Gastrocnemius medialis (tissue), 4 donors: ENCODE results near the gene LSAMP. TPM values are rescaled to one million over a fixed set of nuclear protein-coding genes. Genes with fewer than 3 reads are reported as not detected.
A peak's percentile ranks its signal among the peaks of the same experiment; 100 is the strongest.

ENCODE experiments used
- ATAC-seq, 2 donors: fragments of 150-250 bp; one replicate each; pipeline ENCODE4 v1.9.1; 2016
- DNase-seq, 2 donors: peaks; one replicate each; pipeline ENCODE4 v3.0.0-alpha.2; 2019
- H3K27ac ChIP-seq, 4 donors: fragments of 200-600 bp; sonication (generic); 1 replicate in 1 of 4; 2 replicates in 3 of 4; pipeline ENCODE4 v1.5.1; 2016 to 2018; ENCODE audit warnings: mild to moderate bottlenecking in 2 of 4, moderate library complexity in 1 of 4
- H3K27me3 ChIP-seq, 3 donors: fragments of 200-600 bp; sonication (generic) in 2 of 3; 1 replicate in 1 of 3; 2 replicates in 2 of 3; pipeline versions ENCODE4 v1.5.1 to v1.6.0; 2016 to 2019; ENCODE audit warnings: mild to moderate bottlenecking in 1 of 3, moderate library complexity in 1 of 3
- H3K36me3 ChIP-seq, 2 donors: fragments of 200-600 bp; sonication (generic) in 1 of 2; one replicate each; pipeline ENCODE4 v1.5.1; 2017 to 2018
- H3K4me1 ChIP-seq, 2 donors: fragments of 200-600 bp; sonication (generic) in 1 of 2; one replicate each; pipeline ENCODE4 v1.5.1; 2016 to 2017; ENCODE audit warnings: mild to moderate bottlenecking in 2 of 2
- H3K4me3 ChIP-seq, 4 donors: fragments of 200-600 bp; sonication (generic) in 3 of 4; 1 replicate in 1 of 4; 2 replicates in 3 of 4; pipeline ENCODE4 v1.5.1; 2016 to 2019; ENCODE audit warnings: mild to moderate bottlenecking in 2 of 4
- H3K9me3 ChIP-seq, 3 donors: fragments of 200-600 bp; sonication (generic) in 2 of 3; 1 replicate in 1 of 3; 2 replicates in 2 of 3; pipeline ENCODE4 v1.5.1; 2016 to 2019
- POLR2A ChIP-seq, 2 donors: fragments of 450-650 bp; IDR thresholded peaks; one replicate each; pipeline ENCODE4 v1.6.1; 2017; ENCODE audit warnings: antibody characterized with exemption in 2 of 2, mild to moderate bottlenecking in 2 of 2, moderate library complexity in 2 of 2
- in situ Hi-C, 4 donors: fragments of 200-750 bp; cut with MboI; loops; one replicate each; pipeline versions ENCODE4 v1.15.0 to v1.8.0; 2017; ENCODE audit warnings: low sequenced_read_pairs in 4 of 4
- intact Hi-C: fragments of 100-400 bp; cut with DNase I; formaldehyde crosslinking; loops from one replicate; pipeline ENCODE4 v1.15.1; 2023; ENCODE audit warnings: low total_unique reads
- total RNA-seq, 4 donors: library from RNA; depleted of rRNA; stranded (reverse); fragments of >200 nt; gene quantifications; one replicate each; pipeline versions ENCODE4 v1.1.0 to v1.2.3, GENCODE V29; 2016
- TF ChIP-seq, protein P1 (sequence below), 5 experiments: fragments of 450-650 bp in 3 of 5; fragments of 200-600 bp in 2 of 5; sonication (generic) in 2 of 5; IDR thresholded peaks in 4 of 5; conservative IDR thresholded peaks in 1 of 5; 1 replicate in 4 of 5; 2 replicates in 1 of 5; pipeline ENCODE4 v1.5.1; 2016 to 2019; ENCODE audit warnings: antibody characterized with exemption in 5 of 5, mild to moderate bottlenecking in 3 of 5, moderate library complexity in 3 of 5

The LSAMP gene
- total RNA-seq, 4 donors from 2014 or later: 0.07 to 0.10 TPM; not detected in 2

DNA sequence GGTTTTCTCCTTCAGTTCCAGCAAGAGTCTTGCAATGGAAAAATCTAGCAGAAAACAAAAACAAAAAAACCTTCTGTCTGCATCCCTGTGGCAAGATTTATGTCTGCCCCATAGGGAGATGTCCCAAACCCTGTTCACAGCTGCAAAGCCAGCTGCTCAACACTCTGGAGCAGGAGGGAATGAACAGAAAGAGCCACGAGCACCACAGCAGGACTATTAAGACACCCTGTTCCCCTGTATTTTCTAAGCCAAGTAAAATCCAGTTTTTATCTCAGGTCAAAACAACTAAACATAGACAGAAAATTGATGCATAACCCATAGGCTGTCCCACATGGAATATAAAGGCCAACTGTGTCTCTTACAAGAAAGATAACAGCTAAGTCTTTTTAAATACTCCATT, 357.9 kb downstream of the LSAMP start:
- ATAC-seq (peak in 1 of 2 donors; percentile 52), DNase-seq (peak in 1 of 2 donors; percentile 13)
- H3K9me3 ChIP-seq: no peaks in the 10 kb centered on the region
- H3K4me1 ChIP-seq: no peaks in the 10 kb centered on the region
- H3K4me3 ChIP-seq: no peak overlapping the region
- no peak for TF ChIP-seq POLR2A (IDR thresholded peaks at IDR 0.05)
- TF ChIP-seq, protein P1, sequence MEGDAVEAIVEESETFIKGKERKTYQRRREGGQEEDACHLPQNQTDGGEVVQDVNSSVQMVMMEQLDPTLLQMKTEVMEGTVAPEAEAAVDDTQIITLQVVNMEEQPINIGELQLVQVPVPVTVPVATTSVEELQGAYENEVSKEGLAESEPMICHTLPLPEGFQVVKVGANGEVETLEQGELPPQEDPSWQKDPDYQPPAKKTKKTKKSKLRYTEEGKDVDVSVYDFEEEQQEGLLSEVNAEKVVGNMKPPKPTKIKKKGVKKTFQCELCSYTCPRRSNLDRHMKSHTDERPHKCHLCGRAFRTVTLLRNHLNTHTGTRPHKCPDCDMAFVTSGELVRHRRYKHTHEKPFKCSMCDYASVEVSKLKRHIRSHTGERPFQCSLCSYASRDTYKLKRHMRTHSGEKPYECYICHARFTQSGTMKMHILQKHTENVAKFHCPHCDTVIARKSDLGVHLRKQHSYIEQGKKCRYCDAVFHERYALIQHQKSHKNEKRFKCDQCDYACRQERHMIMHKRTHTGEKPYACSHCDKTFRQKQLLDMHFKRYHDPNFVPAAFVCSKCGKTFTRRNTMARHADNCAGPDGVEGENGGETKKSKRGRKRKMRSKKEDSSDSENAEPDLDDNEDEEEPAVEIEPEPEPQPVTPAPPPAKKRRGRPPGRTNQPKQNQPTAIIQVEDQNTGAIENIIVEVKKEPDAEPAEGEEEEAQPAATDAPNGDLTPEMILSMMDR (IDR thresholded peaks at IDR 0.05 in 4 of 5, conservative IDR thresholded peaks at IDR 0.05 in 1 of 5): no peak
- no peak overlapping the region for H3K27ac ChIP-seq
- H3K27me3 ChIP-seq: no peaks in the 10 kb centered on the region
- intact Hi-C loops: no loop called here
- in situ Hi-C loops: no loop called here
- no peaks in the 10 kb centered on the region for H3K36me3 ChIP-seq

DNA sequence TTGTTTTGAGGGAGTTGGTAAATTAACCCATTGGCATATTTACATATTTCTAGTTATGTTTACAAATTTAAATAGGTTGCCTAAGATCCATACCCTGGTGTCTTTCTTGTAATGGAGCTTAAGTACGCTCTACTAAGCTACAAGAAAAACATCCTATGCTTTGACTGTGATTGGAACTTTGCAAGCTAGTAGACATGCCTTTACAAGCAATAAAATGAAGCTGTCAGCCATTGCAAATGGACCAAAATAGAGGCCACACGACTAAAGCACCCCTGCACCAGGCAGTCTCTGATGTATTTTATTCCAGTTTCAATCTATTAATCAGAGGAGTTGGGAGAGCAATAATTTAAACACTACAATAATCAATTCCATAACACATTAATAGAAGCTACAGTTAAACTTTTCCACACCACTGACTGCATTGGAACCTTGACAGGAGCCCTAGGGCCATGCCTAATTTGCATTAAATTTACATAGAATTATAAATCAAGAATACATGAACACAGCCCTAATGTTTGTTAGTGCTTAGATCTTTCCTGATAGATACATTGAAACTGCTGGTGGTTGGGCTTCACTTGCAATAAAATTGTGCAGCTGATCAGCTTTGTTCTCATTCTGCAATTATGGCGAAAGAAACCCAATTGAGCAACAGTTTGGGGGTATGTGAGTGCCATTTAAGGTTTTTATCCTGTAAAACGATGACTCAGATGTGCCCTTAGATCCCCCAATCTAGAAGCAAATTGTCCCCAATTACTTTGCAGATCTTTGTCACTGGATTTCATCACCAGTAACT, 360.1 kb downstream of the LSAMP start:
- intact Hi-C loops: no loop called here
- no peaks in the 10 kb centered on the region for H3K27me3 ChIP-seq
- no peaks in the 10 kb centered on the region for H3K9me3 ChIP-seq
- DNase-seq (no peak), ATAC-seq (no peak)
- H3K4me1 ChIP-seq: no peaks in the 10 kb centered on the region
- no peak overlapping the region for H3K4me3 ChIP-seq
- TF ChIP-seq POLR2A (IDR thresholded peaks at IDR 0.05): no peak
- TF ChIP-seq, protein P1 (IDR thresholded peaks at IDR 0.05 in 4 of 5, conservative IDR thresholded peaks at IDR 0.05 in 1 of 5): no peak
- no peaks in the 10 kb centered on the region for H3K36me3 ChIP-seq
- no peak overlapping the region for H3K27ac ChIP-seq
- in situ Hi-C loops: no loop called here

DNA sequence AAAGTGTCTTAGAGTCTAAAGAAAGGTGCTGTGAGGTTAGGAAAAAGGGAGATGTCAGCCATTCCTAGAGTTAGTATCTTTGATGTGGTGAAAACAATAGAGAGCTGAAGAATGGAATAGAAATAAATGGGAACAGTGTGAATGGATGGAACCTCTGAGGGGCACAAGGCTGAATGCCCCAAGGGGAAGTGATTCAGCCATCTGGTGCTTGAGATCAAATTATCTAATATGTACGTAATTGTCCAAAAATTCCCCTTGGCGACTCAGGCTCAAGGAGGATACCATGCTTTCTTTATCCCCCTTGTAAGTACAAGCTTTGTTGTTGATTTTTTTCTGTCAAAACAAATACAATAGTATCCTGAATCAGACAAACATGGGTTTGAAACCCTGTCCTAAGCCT, 361.6 kb downstream of the LSAMP start:
- Histone ChIP-seq H3K36me3 (no peaks in the 10 kb centered on the region), H3K27ac (no peak overlapping the region), H3K27me3 (no peaks in the 10 kb centered on the region), H3K4me3 (no peak overlapping the region), H3K9me3 (no peaks in the 10 kb centered on the region), H3K4me1 (no peaks in the 10 kb centered on the region)
- ATAC-seq: no peak
- intact Hi-C loops (no loop called here), in situ Hi-C loops (no loop called here)
- TF ChIP-seq POLR2A (IDR thresholded peaks at IDR 0.05): no peak
- TF ChIP-seq, protein P1 (IDR thresholded peaks at IDR 0.05 in 4 of 5, conservative IDR thresholded peaks at IDR 0.05 in 1 of 5): no peak
- no peak for DNase-seq

DNA sequence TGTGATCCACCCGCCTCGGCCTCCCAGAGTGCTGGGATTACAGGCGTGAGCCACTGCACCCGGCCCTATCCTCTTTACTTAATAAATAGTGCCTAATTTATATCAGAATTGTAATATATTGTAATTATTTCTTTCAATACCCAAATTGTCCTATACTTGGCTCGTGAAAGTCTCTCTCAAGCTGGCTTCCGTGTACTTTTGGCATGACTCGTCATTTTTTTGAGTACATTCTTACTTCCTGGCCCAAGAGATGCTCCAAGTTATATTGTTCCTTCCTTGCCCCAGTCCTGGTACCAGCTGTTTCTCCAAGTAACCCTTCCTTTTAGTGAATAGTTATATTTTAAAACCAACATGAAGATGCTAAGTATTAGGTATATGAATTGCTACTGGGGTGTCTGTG, 366.7 kb downstream of the LSAMP start:
- no peaks in the 10 kb centered on the region for H3K9me3 ChIP-seq
- intact Hi-C loops: no loop called here
- in situ Hi-C loops: no loop called here
- no peaks in the 10 kb centered on the region for H3K4me1 ChIP-seq
- no peak overlapping the region for H3K4me3 ChIP-seq
- no peak for ATAC-seq
- no peak overlapping the region for H3K27ac ChIP-seq
- DNase-seq: no peak
- TF ChIP-seq POLR2A (IDR thresholded peaks at IDR 0.05): no peak
- H3K36me3 ChIP-seq: no peaks in the 10 kb centered on the region
- no peaks in the 10 kb centered on the region for H3K27me3 ChIP-seq

DNA sequence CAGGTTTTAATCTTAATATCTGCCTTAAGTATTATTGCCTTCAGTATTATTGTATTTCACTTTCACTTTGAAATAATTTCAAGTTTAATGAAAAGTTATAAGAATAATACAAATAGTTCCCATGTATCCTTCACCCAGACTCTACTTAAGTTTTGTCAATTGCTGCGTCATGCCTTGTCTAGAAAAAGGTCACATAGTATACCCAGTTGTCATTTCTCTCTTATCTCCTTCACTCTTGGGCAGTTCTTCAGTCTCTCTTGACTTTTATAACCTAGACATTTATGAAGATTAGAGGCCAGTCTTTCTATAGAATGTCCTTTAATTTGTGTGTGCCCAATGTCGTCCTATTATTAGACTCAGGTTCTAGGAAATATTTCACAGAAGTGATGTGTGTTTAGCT, 367.7 kb downstream of the LSAMP start:
- no peak overlapping the region for H3K27ac ChIP-seq
- no peak overlapping the region for H3K4me3 ChIP-seq
- H3K9me3 ChIP-seq: no peaks in the 10 kb centered on the region
- H3K27me3 ChIP-seq: no peaks in the 10 kb centered on the region
- DNase-seq (no peak), ATAC-seq (no peak)
- in situ Hi-C loops: no loop called here
- H3K4me1 ChIP-seq: no peaks in the 10 kb centered on the region
- intact Hi-C loops: no loop called here
- TF ChIP-seq, protein P1 (IDR thresholded peaks at IDR 0.05 in 4 of 5, conservative IDR thresholded peaks at IDR 0.05 in 1 of 5): no peak
- TF ChIP-seq POLR2A (IDR thresholded peaks at IDR 0.05): no peak
- H3K36me3 ChIP-seq: no peaks in the 10 kb centered on the region
